Iris pigment epithelial cell (primary cell): ENCODE data around the gene NTM.

Experiments
- DNase-seq: peaks from one replicate; pipeline ENCODE4 v3.0.0-alpha.2; 2011; ENCODE audit warnings: low read depth

The NTM gene

GRCh38 chr11:132075447-132075846 lies 705.0 kb downstream of the NTM start:
- no peak for DNase-seq

DNA sequence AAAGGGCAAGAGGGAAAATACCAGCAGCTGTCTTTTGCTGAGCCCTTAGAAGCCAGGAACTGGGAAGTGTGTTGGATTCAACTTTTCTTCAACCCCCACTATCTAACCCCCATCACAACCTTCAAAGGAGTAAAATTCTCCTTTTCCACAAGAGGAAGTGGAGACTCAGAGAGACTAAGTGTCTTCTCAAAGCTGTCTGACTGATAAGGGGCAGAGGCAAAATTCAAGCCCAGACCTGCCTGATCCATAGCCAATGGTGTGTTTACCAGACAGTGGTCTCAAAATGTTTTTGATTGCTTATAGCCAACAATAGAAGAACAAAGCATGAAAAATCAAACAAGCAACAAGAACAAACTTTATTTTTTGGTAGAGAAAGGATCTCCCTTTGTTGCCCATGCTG lies 707.0 kb downstream of the NTM start:
- DNase-seq: no peak

GRCh38 chr11:132078264-132079076 lies 708.1 kb downstream of the NTM start:
- no peak for DNase-seq

GRCh38 chr11:132080127-132080526 lies 709.7 kb downstream of the NTM start:
- DNase-seq: no peak

GRCh38 chr11:132082566-132082965 lies 712.2 kb downstream of the NTM start:
- no peak for DNase-seq

GRCh38 chr11:132084433-132084832 lies 714.0 kb downstream of the NTM start:
- no peak for DNase-seq

DNA sequence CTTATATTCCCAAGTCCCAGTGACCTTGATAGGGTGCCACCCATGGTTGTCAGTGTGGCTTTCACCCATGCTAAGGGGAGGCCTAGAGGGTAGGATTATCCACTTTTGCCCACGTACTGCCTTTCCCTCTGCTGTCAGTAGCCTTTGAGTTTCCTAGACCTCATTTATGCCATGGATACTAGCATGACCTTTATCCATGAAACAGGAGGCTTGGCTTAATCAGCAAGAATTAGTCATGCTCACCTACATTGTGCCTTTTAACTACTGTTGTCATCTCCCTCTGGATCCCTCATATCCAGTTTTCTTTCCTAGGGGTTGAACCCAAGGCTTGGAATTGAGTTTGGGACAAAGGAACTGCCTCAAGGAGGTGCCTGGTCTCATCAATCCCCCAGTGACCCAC lies 716.7 kb downstream of the NTM start:
- no peak for DNase-seq

DNA sequence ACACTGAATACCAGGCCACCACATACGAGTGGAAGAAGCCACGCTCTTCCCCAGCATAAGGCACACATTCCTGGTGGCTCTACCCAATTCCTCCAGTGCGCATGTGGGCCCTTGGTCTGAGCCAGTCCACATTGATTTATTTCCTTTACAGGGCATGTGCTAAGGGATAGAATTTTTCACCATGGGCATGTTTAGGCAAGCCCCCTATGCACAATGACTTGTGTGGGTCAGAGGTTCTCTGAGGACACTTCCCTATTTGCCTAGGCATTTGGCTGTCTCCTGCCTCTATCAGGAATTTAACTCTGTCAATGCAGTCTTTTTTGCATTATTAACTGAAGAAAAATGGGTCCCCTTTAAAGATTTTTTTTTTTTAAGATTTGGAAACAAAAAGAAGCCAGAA lies 718.1 kb downstream of the NTM start:
- DNase-seq: no peak

GRCh38 chr11:132093536-132094259 lies 723.3 kb downstream of the NTM start:
- DNase-seq: no peak

DNA sequence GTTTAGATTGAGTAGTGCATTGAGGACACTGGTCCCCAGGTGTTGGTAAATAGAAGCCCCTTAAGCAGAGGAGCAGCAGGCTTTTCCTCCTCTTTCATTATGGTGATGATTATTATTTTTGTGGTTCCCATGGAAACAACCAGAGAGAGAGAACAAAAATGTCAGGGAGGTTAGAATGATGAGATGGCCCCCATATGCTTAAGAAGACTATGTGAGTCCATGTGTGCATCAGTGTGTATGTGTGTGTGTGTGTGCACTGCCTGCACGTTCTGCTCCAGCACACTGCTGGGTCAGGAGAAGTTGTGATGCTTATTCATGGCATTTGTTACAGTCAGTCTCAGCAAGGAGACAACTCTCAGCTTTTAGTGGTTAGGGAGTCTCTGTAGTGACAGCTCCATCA lies 724.2 kb downstream of the NTM start:
- DNase-seq: no peak

GRCh38 chr11:132095230-132096131 lies 725.1 kb downstream of the NTM start:
- DNase-seq: no peak

GRCh38 chr11:132096132-132096825 lies 725.9 kb downstream of the NTM start:
- DNase-seq: no peak

DNA sequence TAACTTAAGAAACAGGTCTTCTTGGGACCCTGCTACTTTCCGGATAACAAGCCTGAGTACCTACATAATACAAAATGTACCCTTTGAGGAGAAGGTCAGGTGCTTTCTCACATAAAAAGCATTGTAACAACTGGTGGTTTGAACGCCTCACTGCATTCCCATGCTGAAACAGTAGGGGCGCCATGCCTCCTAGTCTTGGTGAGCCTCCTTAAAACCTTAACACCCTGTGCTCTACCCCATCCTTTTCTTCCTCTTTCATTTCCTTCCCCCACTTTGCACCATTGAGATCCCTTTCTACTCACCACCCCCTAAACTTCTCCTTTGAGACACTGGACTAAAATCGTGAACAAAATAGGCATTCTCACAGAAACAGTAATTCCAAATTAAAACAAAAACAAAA lies 729.3 kb downstream of the NTM start:
- DNase-seq: no peak

- DNase-seq: no peak
These were observed 730.2 kb downstream of the NTM start for GRCh38 chr11:132100583-132100982.

DNA sequence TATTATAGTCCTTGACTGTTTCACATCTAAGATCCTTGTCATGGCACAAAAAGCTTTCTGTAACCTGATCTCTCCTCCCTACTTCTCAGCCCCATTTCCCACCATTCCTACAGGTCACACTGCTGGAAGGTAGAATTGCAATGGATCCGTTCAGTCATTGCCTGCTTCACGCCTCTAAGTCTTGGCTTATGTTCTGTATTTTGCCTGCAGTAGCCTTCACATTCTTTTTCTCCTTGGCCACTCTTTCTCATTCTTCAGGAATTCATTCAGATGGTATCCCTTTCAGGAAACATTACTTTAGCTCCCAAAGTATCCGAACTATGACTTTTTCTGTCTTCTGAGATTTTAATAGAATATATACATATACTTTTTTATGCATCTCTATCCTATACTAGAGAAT lies 731.5 kb downstream of the NTM start:
- peak; percentile 37 for DNase-seq

DNA sequence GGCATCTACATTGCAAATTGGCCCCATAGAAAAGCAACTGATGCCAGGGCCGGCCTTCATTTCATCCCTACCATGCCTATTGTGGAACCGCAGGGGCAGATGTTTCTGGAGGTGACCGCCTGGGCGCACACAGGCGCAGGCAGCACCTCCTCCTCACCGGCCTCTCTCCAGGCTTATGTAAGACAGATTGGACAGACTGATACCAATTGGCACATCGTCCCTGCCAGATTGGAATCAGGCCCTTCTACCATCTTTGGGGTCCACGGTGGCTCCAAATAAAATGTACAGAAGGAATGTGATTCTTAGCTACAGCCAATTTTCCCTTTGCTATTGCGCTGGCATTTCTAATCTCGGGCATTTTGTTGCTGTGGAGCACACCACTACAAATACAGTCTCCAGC lies 732.6 kb downstream of the NTM start:
- DNase-seq: no peak

DNA sequence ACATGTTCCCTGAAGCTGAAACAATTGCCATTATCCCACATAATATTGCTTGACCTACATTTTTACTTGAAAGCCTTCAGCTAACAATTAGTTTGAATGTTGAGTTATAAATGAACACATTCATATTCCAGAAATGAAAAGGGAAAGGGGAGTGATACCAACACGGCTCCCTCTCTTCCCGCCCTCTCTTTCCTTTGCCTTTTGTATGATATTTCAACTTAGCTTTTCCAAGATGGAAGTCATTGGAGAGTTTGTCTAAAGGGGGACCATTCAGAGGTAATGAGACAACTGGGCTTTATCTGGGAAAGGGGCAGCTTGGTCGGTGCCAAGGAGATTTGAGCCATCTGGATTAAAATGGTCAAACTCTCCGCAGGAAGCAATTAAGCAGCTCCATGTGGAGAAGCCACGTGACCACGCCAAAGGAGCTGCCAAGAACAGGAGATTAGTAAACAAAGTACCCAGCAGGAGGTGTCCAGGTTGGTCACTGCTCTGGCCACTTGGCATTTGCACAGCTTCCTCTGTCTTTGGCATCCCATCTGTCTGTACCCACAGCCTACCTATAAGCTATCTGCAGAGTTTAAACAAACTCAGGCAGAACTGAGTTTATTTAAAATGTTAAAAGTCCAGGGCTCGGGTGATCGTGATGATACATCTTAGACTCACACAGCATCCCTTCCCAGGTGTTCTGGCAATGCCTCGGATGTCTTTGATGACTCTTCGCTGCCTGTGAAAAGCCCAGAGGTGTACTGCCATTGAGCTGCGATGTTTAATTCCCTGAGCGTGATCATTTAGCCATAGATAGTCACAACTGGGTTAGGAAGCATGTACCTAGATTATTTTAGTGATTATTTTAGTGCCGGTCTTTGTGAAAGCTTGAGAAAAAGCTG lies 735.9 kb downstream of the NTM start:
- no peak for DNase-seq

GRCh38 chr11:132111316-132111715 lies 740.9 kb downstream of the NTM start:
- no peak for DNase-seq

DNA sequence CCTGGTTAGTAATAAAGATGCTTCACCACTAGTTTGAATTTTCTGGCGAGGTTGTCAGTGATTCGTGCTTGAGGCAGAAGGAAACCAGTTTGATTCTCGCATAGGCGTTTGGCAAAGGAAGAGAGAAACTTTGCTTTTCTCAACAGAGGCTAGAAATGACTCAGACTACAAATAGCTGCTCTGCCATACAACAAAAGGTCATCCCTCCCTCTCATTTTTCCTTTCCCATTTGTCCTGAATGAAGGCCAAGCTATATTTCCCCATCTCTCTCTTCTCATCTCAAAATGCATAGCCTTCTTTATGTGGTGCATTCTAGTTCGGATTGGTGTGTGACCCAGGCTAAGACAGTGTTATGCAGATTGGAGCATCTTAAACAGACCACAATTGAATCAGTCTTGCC lies 741.4 kb downstream of the NTM start:
- peak; percentile 84 for DNase-seq

GRCh38 chr11:132112846-132113245 lies 742.4 kb downstream of the NTM start:
- DNase-seq: no peak

DNA sequence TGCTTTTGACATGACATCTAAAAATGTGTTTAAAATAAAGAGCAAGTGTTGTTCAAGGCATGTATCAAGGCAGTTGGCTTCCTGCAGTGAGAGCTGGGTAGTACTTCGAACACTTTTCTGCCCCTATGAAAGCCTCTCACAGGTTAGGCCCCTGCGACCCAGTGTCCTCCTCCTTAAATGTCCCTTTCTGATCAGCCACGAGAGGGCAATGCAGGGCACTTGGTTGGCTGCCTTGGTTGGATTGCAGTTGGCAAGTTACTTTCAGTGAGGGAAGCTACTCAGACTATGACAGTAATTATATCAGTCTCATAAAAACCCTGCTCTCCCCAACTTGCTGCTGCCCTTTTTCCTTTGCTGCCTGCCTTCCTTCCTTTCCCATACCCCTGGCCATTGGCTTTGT lies 743.8 kb downstream of the NTM start:
- no peak for DNase-seq
